SHP77 (cell line): Measurements from ENCODE around the gene ZNF557.

ENCODE experiments used
- DNase-seq, 2 experiments: peaks; one replicate each; lab custom pipeline; 2025; lab: John Stamatoyannopoulos, UW

ZNF557 gene

GRCh38 chr19:7125221-7125620 lies 55.7 kb downstream of the ZNF557 start:
- no peak for DNase-seq

GRCh38 chr19:7126132-7126531 lies 56.6 kb downstream of the ZNF557 start:
- DNase-seq: no peak

GRCh38 chr19:7130043-7130442 lies 60.5 kb downstream of the ZNF557 start:
- no peak for DNase-seq

GRCh38 chr19:7132054-7132453 lies 62.6 kb downstream of the ZNF557 start:
- no peak for DNase-seq

GRCh38 chr19:7137120-7137519 lies 67.6 kb downstream of the ZNF557 start:
- DNase-seq: no peak
